Measurements from ENCODE around the gene CCSER2. TPM values are rescaled to one million over a fixed set of nuclear protein-coding genes. Genes with fewer than 3 reads are reported as not detected.

CCSER2 gene
- polyA plus RNA-seq, 3 donors: 7.4 to 23.3 (median 14.3) TPM

DNA sequence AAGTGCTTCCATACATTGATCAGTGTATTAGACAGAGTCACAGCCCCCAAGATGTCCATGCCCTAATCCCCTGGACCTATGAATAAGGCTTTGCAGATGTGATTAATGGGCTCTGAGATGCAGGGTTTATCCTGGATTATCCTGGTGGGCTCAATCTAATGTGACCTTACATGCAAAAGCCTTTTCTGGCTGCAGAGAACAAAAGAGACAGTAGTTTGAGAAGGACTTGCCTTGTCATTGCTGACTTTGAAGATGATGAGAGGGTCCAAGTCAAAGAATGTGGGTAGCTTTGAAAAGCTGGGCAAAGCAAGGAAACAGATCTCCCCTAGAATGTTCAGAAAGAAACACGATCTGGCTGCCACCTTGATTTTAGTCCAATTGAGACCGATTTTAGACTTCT is 238.7 kb downstream of the CCSER2 start:
- Mint-ChIP-seq H3K27me3 (ENCODE audit: low read depth in 3 of 3) (peaks cover 2 to 8% (median 4%) of the 10 kb centered on the region in 3 donors), H3K4me3 (no peak overlapping the region), H3K9me3 (peaks cover 0 to 10% (median 6%) of the 10 kb centered on the region in 7 donors), H3K4me1 (peaks cover 2% of the 10 kb centered on the region), H3K27ac (no peak overlapping the region), H3K36me3 (no peaks in the 10 kb centered on the region)
- peaks cover 0 to 9% of the 10 kb centered on the region in 2 donors for H3K9me3 ChIP-seq (replicated peaks in 1 of 2; ENCODE audit: control insufficient read depth in 1 of 2, insufficient read depth in 1 of 2, low read length in 2 of 2)
- no CpG with 5 or more reads among the region's 2 CpGs for WGBS (ENCODE audit: insufficient coverage)
- intact Hi-C loops (cut with micrococcal nuclease): no loop called here
- no peaks in the 10 kb centered on the region for H3K36me3 ChIP-seq (replicated peaks in 1 of 2; ENCODE audit: control insufficient read depth in 1 of 2, insufficient read depth in 2 of 2, low read length in 2 of 2)
- H4K20me1 ChIP-seq (ENCODE audit: insufficient read depth, low read length): no peaks in the 10 kb centered on the region
- no peak overlapping the region for H3K9ac ChIP-seq (ENCODE audit: insufficient read depth, low read length, poor library complexity, severe bottlenecking)
- TF ChIP-seq, protein P1, sequence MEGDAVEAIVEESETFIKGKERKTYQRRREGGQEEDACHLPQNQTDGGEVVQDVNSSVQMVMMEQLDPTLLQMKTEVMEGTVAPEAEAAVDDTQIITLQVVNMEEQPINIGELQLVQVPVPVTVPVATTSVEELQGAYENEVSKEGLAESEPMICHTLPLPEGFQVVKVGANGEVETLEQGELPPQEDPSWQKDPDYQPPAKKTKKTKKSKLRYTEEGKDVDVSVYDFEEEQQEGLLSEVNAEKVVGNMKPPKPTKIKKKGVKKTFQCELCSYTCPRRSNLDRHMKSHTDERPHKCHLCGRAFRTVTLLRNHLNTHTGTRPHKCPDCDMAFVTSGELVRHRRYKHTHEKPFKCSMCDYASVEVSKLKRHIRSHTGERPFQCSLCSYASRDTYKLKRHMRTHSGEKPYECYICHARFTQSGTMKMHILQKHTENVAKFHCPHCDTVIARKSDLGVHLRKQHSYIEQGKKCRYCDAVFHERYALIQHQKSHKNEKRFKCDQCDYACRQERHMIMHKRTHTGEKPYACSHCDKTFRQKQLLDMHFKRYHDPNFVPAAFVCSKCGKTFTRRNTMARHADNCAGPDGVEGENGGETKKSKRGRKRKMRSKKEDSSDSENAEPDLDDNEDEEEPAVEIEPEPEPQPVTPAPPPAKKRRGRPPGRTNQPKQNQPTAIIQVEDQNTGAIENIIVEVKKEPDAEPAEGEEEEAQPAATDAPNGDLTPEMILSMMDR (IDR thresholded peaks at IDR 0.05): no peak
- no peaks in the 10 kb centered on the region for H3K4me1 ChIP-seq (ENCODE audit: control insufficient read depth in 1 of 2, insufficient read depth in 2 of 2, low read length in 2 of 2)
- H3K79me2 ChIP-seq (ENCODE audit: insufficient read depth, low read length): no peaks in the 10 kb centered on the region
- H3K27ac ChIP-seq (ENCODE audit: low read depth in 1 of 2, low read length in 2 of 2): no peak overlapping the region
- DNase-seq: no peak
- no peak overlapping the region for H3K4me3 ChIP-seq (replicated peaks in 1 of 3; ENCODE audit: low read depth in 2 of 3, low read length in 3 of 3)
- no peak overlapping the region for H2AFZ ChIP-seq (ENCODE audit: insufficient read depth, low read depth, low read length, poor library complexity, severe bottlenecking)
- no peak overlapping the region for H3K4me2 ChIP-seq (replicated peaks; ENCODE audit: extremely low read depth, low read length, poor library complexity, severe bottlenecking)
- H3K27me3 ChIP-seq (ENCODE audit: control insufficient read depth in 2 of 2, insufficient read depth in 2 of 2, low read length in 2 of 2): no peaks in the 10 kb centered on the region

Other genes starting within 250 kb of the CCSER2 start
- 100 to 1,000 TPM in 2 of 3 donors, 10 to 100 TPM in 1; 91.4 to 363 (median 312) TPM for gene GHITM, start 189.1 kb upstream of the CCSER2 start, polyA plus RNA-seq
- gene GPR15LG, start 154.8 kb upstream of the CCSER2 start, polyA plus RNA-seq: not detected
- not detected for gene CDHR1, start 134.1 kb upstream of the CCSER2 start, polyA plus RNA-seq
- gene LRIT2, start 103.0 kb upstream of the CCSER2 start, polyA plus RNA-seq: not detected
- not detected for gene LRIT1, start 87.0 kb upstream of the CCSER2 start, polyA plus RNA-seq
- not detected for gene RGR, start 83.5 kb upstream of the CCSER2 start, polyA plus RNA-seq

Measured in CD14-positive monocyte (primary cell).